CD4-positive, alpha-beta memory T cell (primary cell): ENCODE results near the gene PHC1. TPM values are rescaled to one million over a fixed set of nuclear protein-coding genes. Genes with fewer than 3 reads are reported as not detected.
"Not testable (repeated sequence)": the region's sequence is repeated elsewhere in the genome, so short reads cannot be mapped to it uniquely, and the experiment has no call there.

Experiments
- CTCF ChIA-PET: fragments of 350-600 bp; sonication (Branson Sonifier 250); formaldehyde crosslinking; loops from one replicate; lab custom pipeline; 2021; ENCODE audit warnings: inconsistent platforms; ENCODE audit not compliant: partially characterized antibody; lab: Charles Lee
- POLR2A ChIA-PET: fragments of 350-600 bp; sonication (Branson Sonifier 250); formaldehyde crosslinking; loops from one replicate; lab custom pipeline; 2021; ENCODE audit not compliant: partially characterized antibody; lab: Charles Lee
- DNase-seq, 5 donors: peaks; one replicate each; pipeline versions ENCODE4 v3.0.0 to v3.0.0-alpha.2; 2020 to 2022; ENCODE audit warnings: mixed read lengths in 1 of 5
- H3K27ac ChIP-seq: one replicate; pipeline ENCODE4 v1.7.0; 2013; ENCODE audit warnings: low read depth, low read length
- H3K27me3 ChIP-seq: 2 replicates; pipeline ENCODE4 v1.7.0; 2013; ENCODE audit warnings: mild to moderate bottlenecking, low read length, moderate library complexity; ENCODE audit not compliant: insufficient read depth
- H3K36me3 ChIP-seq: 2 replicates; pipeline ENCODE4 v1.7.0; 2013; ENCODE audit warnings: mild to moderate bottlenecking, low read length, moderate library complexity; ENCODE audit not compliant: insufficient read depth
- H3K4me1 ChIP-seq: 2 replicates; pipeline ENCODE4 v1.7.0; 2013; ENCODE audit warnings: mild to moderate bottlenecking, low read length, moderate library complexity; ENCODE audit not compliant: insufficient read depth
- H3K4me3 ChIP-seq, 2 donors: one replicate each; pipeline ENCODE4 v1.7.0; 2013; ENCODE audit warnings: low read length in 2 of 2, mild to moderate bottlenecking in 1 of 2
- H3K9me3 ChIP-seq, 2 donors: one replicate each; pipeline ENCODE4 v1.7.0; 2013; ENCODE audit warnings: low read length in 2 of 2, control low read depth in 1 of 2; ENCODE audit not compliant: control insufficient read depth in 1 of 2
- H3K27ac Mint-ChIP-seq, 7 donors: one replicate each; pipeline ENCODE4 v1.8.0; 2020 to 2021; ENCODE audit warnings: mixed read lengths in 7 of 7, mild to moderate bottlenecking in 6 of 7, inconsistent platforms in 3 of 7, moderate library complexity in 3 of 7
- H3K27me3 Mint-ChIP-seq, 2 donors: one replicate each; pipeline ENCODE4 v1.8.0; 2020 to 2021; ENCODE audit warnings: mixed read lengths in 2 of 2
- H3K36me3 Mint-ChIP-seq, 2 donors: one replicate each; pipeline ENCODE4 v1.8.0; 2020 to 2021; ENCODE audit warnings: mixed read lengths in 2 of 2, inconsistent platforms in 1 of 2, mild to moderate bottlenecking in 1 of 2
- H3K4me1 Mint-ChIP-seq, 4 donors: one replicate each; pipeline ENCODE4 v1.8.0; 2020 to 2021; ENCODE audit warnings: mixed read lengths in 4 of 4, mild to moderate bottlenecking in 1 of 4
- H3K4me3 Mint-ChIP-seq, 8 donors: one replicate each; pipeline ENCODE4 v1.8.0; 2020 to 2021; ENCODE audit warnings: mixed read lengths in 8 of 8, mild to moderate bottlenecking in 7 of 8, moderate library complexity in 6 of 8, inconsistent platforms in 3 of 8
- H3K9me3 Mint-ChIP-seq, 8 donors: one replicate each; pipeline ENCODE4 v1.8.0; 2020 to 2021; ENCODE audit warnings: mixed read lengths in 8 of 8, mild to moderate bottlenecking in 5 of 8, inconsistent platforms in 3 of 8, moderate library complexity in 1 of 8
- intact Hi-C: fragments of 100-400 bp; cut with micrococcal nuclease; formaldehyde crosslinking; loops from one replicate; pipeline ENCODE4 v1.15.1; 2023
- polyA plus RNA-seq, 2 donors: library from polyadenylated mRNA; unstranded; fragments of 300-500 nt; fragmentation: Illumina TruSeq; gene quantifications; one replicate each; pipeline ENCODE4 v1.2.3, GENCODE V29; 2021
- total RNA-seq, 2 experiments: library from RNA; stranded (reverse); gene quantifications; one replicate each; pipeline ENCODE4 v1.2.3, GENCODE V29; 2021

PHC1 gene
- total RNA-seq, result 10 to 100 TPM; 52.4 to 52.8 TPM
- 10 to 100 TPM; 22.3 to 28.1 TPM for polyA plus RNA-seq

- not testable (repeated sequence) for H3K27me3 ChIP-seq, H3K36me3 ChIP-seq, H3K27me3 Mint-ChIP-seq, H3K36me3 Mint-ChIP-seq, H3K9me3 ChIP-seq, H3K9me3 Mint-ChIP-seq
- peak; percentile 75 to 84 (median 81) for DNase-seq
- H3K4me1 ChIP-seq, result peaks cover 36% of the 10 kb centered on the region
- peak within 1 kb of the TSS; percentile 81 to 92 for H3K4me3 ChIP-seq
- Mint-ChIP-seq H3K4me3 (peak within 1 kb of the TSS; percentile 90 to 95 (median 92)), H3K27ac (peak within 1 kb of the TSS; percentile 91 to 100 (median 97)), H3K4me1 (peaks cover 10 to 17% (median 14%) of the 10 kb centered on the region in 4 donors)
- ChIA-PET POLR2A (interaction anchor here (1.0 to 2.7 kb wide), 5 partner anchors 35 to 266 kb away, joined by 3 to 39 read pairs (median 3); partner anchors contain the start of gene M6PR), CTCF (interaction anchor here (0.7 to 7.3 kb wide), 10 partner anchors 15 to 233 kb away, joined by 3 to 38 read pairs (median 6); partner anchors contain the start of gene M6PR)
- peak within 1 kb of the TSS; percentile 81 for H3K27ac ChIP-seq
- intact Hi-C loops, result loop anchor here (1.0 kb wide), 3 partner anchors 35 to 217 kb away; partner anchors contain the start of genes M6PR and RIMKLB
Measured at GRCh38 chr12:8914033-8914715, at the start of gene PHC1. TSS of gene PHC1 (plus strand) at chr12:8914509. CDS start at chr12:8917678, 3,169 bp downstream.

DNA sequence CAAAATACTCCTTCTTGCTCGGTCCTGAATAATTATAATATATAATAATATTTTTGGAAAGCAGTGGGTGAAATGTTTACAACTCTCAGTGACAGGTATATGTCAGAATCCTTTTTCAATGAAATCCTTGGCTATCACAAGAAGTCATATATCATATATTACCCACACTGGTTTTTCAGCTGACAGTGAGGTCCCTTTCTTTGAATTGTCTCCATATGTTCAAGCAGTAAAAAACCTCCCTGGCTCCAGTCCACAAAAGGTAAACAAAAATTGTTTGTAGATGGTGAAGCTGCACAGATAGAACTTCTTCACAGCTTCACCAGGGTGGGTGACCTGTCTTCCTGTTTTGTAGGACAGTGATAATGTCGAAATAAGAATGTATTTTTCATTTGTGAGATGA is 47.9 kb upstream of the PHC1 start:
- POLR2A ChIA-PET, result no interaction called here
- H3K27ac Mint-ChIP-seq, result no peak overlapping the region
- no peak for DNase-seq
- H3K4me1 Mint-ChIP-seq, result no peaks in the 10 kb centered on the region
- H3K4me3 Mint-ChIP-seq, result no peak overlapping the region
- no peaks in the 10 kb centered on the region for H3K9me3 ChIP-seq
- no peak overlapping the region for H3K4me3 ChIP-seq
- no peaks in the 10 kb centered on the region for H3K27me3 ChIP-seq
- CTCF ChIA-PET, result no interaction called here
- H3K9me3 Mint-ChIP-seq, result no peaks in the 10 kb centered on the region
- H3K27me3 Mint-ChIP-seq, result peaks cover 0 to 2% of the 10 kb centered on the region in 2 donors
- H3K4me1 ChIP-seq, result no peaks in the 10 kb centered on the region
- intact Hi-C loops, result no loop called here
- H3K27ac ChIP-seq, result no peak overlapping the region
- H3K36me3 ChIP-seq, result no peaks in the 10 kb centered on the region
- no peaks in the 10 kb centered on the region for H3K36me3 Mint-ChIP-seq

DNA sequence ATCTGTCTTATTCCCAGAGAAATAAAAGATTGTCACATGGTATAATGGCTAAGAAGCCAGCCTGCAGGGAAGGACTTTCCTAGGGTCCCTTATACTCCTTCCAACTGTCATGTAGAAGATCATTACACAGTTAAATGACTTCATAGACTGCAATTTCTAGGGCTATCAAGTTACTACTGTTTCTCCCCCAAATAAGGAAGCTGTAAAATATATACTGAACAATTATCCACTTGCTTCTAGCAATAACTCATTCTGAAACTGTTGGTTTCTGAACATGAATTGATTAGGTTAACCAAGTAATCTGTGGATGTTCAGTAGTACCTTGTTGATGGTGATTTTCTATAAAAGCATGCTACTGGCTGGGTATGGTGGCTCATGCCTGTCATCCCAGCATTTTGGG is 47.3 kb upstream of the PHC1 start:
- POLR2A ChIA-PET, result no interaction called here

GRCh38 chr12:8867786-8868185 is 46.5 kb upstream of the PHC1 start:
- Mint-ChIP-seq H3K9me3 (no peaks in the 10 kb centered on the region), H3K36me3 (no peaks in the 10 kb centered on the region), H3K27me3 (peaks cover 0 to 2% of the 10 kb centered on the region in 2 donors), H3K4me1 (no peaks in the 10 kb centered on the region), H3K4me3 (no peak overlapping the region), H3K27ac (no peak overlapping the region)
- Histone ChIP-seq H3K27ac (no peak overlapping the region), H3K4me3 (no peak overlapping the region), H3K36me3 (no peaks in the 10 kb centered on the region), H3K27me3 (no peaks in the 10 kb centered on the region), H3K4me1 (no peaks in the 10 kb centered on the region), H3K9me3 (no peaks in the 10 kb centered on the region)
- POLR2A ChIA-PET, result no interaction called here
- intact Hi-C loops, result no loop called here
- no peak for DNase-seq
- CTCF ChIA-PET, result interaction anchor here (1.5 to 2.4 kb wide), 2 partner anchors 10 to 22 kb away, joined by 3 to 11 read pairs; no protein-coding TSS in a partner anchor

More for the DNA sequence above, 47.3 kb upstream of the PHC1 start:
- CTCF ChIA-PET, result interaction anchor here (1.5 kb wide), 1 partner anchor 9 kb away, joined by 3 read pairs; no protein-coding TSS in a partner anchor
- no peak overlapping the region for H3K27ac Mint-ChIP-seq
- DNase-seq, result no peak
- H3K27me3 Mint-ChIP-seq, result peaks cover 0 to 2% of the 10 kb centered on the region in 2 donors
- Histone ChIP-seq H3K27me3 (no peaks in the 10 kb centered on the region), H3K27ac (no peak overlapping the region), H3K4me1 (no peaks in the 10 kb centered on the region), H3K36me3 (no peaks in the 10 kb centered on the region), H3K9me3 (no peaks in the 10 kb centered on the region), H3K4me3 (no peak overlapping the region)
- H3K4me1 Mint-ChIP-seq, result no peaks in the 10 kb centered on the region
- H3K9me3 Mint-ChIP-seq, result no peaks in the 10 kb centered on the region
- intact Hi-C loops, result no loop called here
- no peaks in the 10 kb centered on the region for H3K36me3 Mint-ChIP-seq
- H3K4me3 Mint-ChIP-seq, result no peak overlapping the region

GRCh38 chr12:8870586-8870985 is 43.7 kb upstream of the PHC1 start:
- H3K36me3 Mint-ChIP-seq, result no peaks in the 10 kb centered on the region
- no peaks in the 10 kb centered on the region for H3K9me3 Mint-ChIP-seq
- no peak for DNase-seq
- H3K27ac Mint-ChIP-seq, result no peak overlapping the region
- H3K4me3 Mint-ChIP-seq, result no peak overlapping the region
- Histone ChIP-seq H3K9me3 (no peaks in the 10 kb centered on the region), H3K4me3 (no peak overlapping the region), H3K4me1 (no peaks in the 10 kb centered on the region), H3K27ac (no peak overlapping the region), H3K36me3 (no peaks in the 10 kb centered on the region), H3K27me3 (no peaks in the 10 kb centered on the region)
- H3K4me1 Mint-ChIP-seq, result no peaks in the 10 kb centered on the region
- intact Hi-C loops, result no loop called here
- ChIA-PET CTCF (interaction anchor here (2.2 kb wide), 1 partner anchor 10 kb away, joined by 9 read pairs; no protein-coding TSS in a partner anchor), POLR2A (no interaction called here)
- H3K27me3 Mint-ChIP-seq, result no peaks in the 10 kb centered on the region

- Histone ChIP-seq H3K4me3 (no peak overlapping the region), H3K27ac (no peak overlapping the region), H3K36me3 (no peaks in the 10 kb centered on the region), H3K27me3 (no peaks in the 10 kb centered on the region), H3K4me1 (no peaks in the 10 kb centered on the region), H3K9me3 (no peaks in the 10 kb centered on the region)
- Mint-ChIP-seq H3K9me3 (no peaks in the 10 kb centered on the region), H3K4me1 (no peaks in the 10 kb centered on the region), H3K4me3 (no peak overlapping the region), H3K27me3 (no peaks in the 10 kb centered on the region), H3K27ac (no peak overlapping the region), H3K36me3 (no peaks in the 10 kb centered on the region)
- no peak for DNase-seq
- CTCF ChIA-PET, result no interaction called here
- POLR2A ChIA-PET, result no interaction called here
- intact Hi-C loops, result no loop called here
Measured at GRCh38 chr12:8871068-8871467, 43.2 kb upstream of the PHC1 start.

GRCh38 chr12:8876887-8877286 is 37.4 kb upstream of the PHC1 start:
- no peaks in the 10 kb centered on the region for H3K9me3 Mint-ChIP-seq
- Histone ChIP-seq H3K4me1 (no peaks in the 10 kb centered on the region), H3K27me3 (no peaks in the 10 kb centered on the region), H3K9me3 (no peaks in the 10 kb centered on the region), H3K36me3 (no peaks in the 10 kb centered on the region), H3K27ac (no peak overlapping the region), H3K4me3 (no peak overlapping the region)
- no peaks in the 10 kb centered on the region for H3K36me3 Mint-ChIP-seq
- intact Hi-C loops, result no loop called here
- H3K27ac Mint-ChIP-seq, result no peak overlapping the region
- ChIA-PET CTCF (no interaction called here), POLR2A (no interaction called here)
- H3K4me1 Mint-ChIP-seq, result peaks cover 0 to 6% (median 2%) of the 10 kb centered on the region in 4 donors
- no peak overlapping the region for H3K4me3 Mint-ChIP-seq
- peaks cover 0 to 3% of the 10 kb centered on the region in 2 donors for H3K27me3 Mint-ChIP-seq
- DNase-seq, result no peak
